ENCODE results near the gene HSPD1. TPM values are rescaled to one million over a fixed set of nuclear protein-coding genes. Genes with fewer than 3 reads are reported as not detected.

HSPD1 gene
- polyA plus RNA-seq, 1 donor (not counting 4 experiments of a cell fraction or from before 2014, with no cell fraction given) = 405 TPM

- no peaks in the 10 kb centered on the region for H3K9me3 ChIP-seq (ENCODE audit: control insufficient read depth, low read depth, low read length)
- no peak overlapping the region for H3K9ac ChIP-seq (ENCODE audit: control insufficient read depth, extremely low read depth, insufficient read depth, low read length)
- no peak overlapping the region for H3K4me3 ChIP-seq (ENCODE audit: control insufficient read depth in 2 of 3, extremely low read depth in 1 of 3, insufficient read depth in 2 of 3, low read depth in 1 of 3, low read length in 3 of 3)
- dilution Hi-C loops (cut with MboI; ENCODE audit: extremely low pct_ligation_motif_present, low sequenced_read_pairs) = no loop called here
- no peaks in the 10 kb centered on the region for H3K79me2 ChIP-seq (ENCODE audit: control insufficient read depth, insufficient read depth, low read length)
- no peak overlapping the region for H2AFZ ChIP-seq (ENCODE audit: control insufficient read depth, low read length)
- no peak for TF ChIP-seq CTCF (optimal IDR thresholded peaks at IDR 0.05 in 1 of 3, IDR thresholded peaks at IDR 0.05 in 1 of 3, conservative IDR thresholded peaks at IDR 0.05 in 1 of 3; ENCODE audit: extremely low read depth in 1 of 3, insufficient read depth in 2 of 3, low read length in 3 of 3)
- TF ChIP-seq EZH2 (IDR thresholded peaks at IDR 0.05; ENCODE audit: low read length) = no peak
- no peaks in the 10 kb centered on the region for H3K9me1 ChIP-seq (ENCODE audit: control insufficient read depth, extremely low read depth, insufficient read depth, low read length)
- H3K27ac ChIP-seq (ENCODE audit: control insufficient read depth, insufficient read depth, low read length) = no peak overlapping the region
- H3K4me1 ChIP-seq (ENCODE audit: control insufficient read depth, extremely low read depth, insufficient read depth, low read length) = no peaks in the 10 kb centered on the region
- no peaks in the 10 kb centered on the region for H3K27me3 ChIP-seq (ENCODE audit: control insufficient read depth, extremely low read depth, insufficient read depth, low read length)
- no peaks in the 10 kb centered on the region for H4K20me1 ChIP-seq (ENCODE audit: control insufficient read depth, extremely low read depth, insufficient read depth, low read length)
- DNase-seq (ENCODE audit: low read depth, low spot score) (no peak), FAIRE-seq (no peak)
- no peak overlapping the region for H3K4me2 ChIP-seq (ENCODE audit: control insufficient read depth, extremely low read depth, insufficient read depth, low read depth, low read length)
- no peaks in the 10 kb centered on the region for H3K36me3 ChIP-seq (ENCODE audit: control insufficient read depth in 2 of 2, extremely low read depth in 1 of 2, insufficient read depth in 2 of 2, low read length in 2 of 2)
Observed at GRCh38 chr2:197446844-197447243, 52.8 kb downstream of the HSPD1 start.

- no peaks in the 10 kb centered on the region for H3K79me2 ChIP-seq (ENCODE audit: control insufficient read depth, insufficient read depth, low read length)
- H3K4me1 ChIP-seq (ENCODE audit: control insufficient read depth, extremely low read depth, insufficient read depth, low read length) = no peaks in the 10 kb centered on the region
- H3K9ac ChIP-seq (ENCODE audit: control insufficient read depth, extremely low read depth, insufficient read depth, low read length) = no peak overlapping the region
- no peaks in the 10 kb centered on the region for H3K27me3 ChIP-seq (ENCODE audit: control insufficient read depth, extremely low read depth, insufficient read depth, low read length)
- dilution Hi-C loops (cut with MboI; ENCODE audit: extremely low pct_ligation_motif_present, low sequenced_read_pairs) = no loop called here
- H3K9me1 ChIP-seq (ENCODE audit: control insufficient read depth, extremely low read depth, insufficient read depth, low read length) = no peaks in the 10 kb centered on the region
- no peaks in the 10 kb centered on the region for H3K36me3 ChIP-seq (ENCODE audit: control insufficient read depth in 2 of 2, extremely low read depth in 1 of 2, insufficient read depth in 2 of 2, low read length in 2 of 2)
- no peak overlapping the region for H3K4me2 ChIP-seq (ENCODE audit: control insufficient read depth, extremely low read depth, insufficient read depth, low read depth, low read length)
- H4K20me1 ChIP-seq (ENCODE audit: control insufficient read depth, extremely low read depth, insufficient read depth, low read length) = no peaks in the 10 kb centered on the region
- H2AFZ ChIP-seq (ENCODE audit: control insufficient read depth, low read length) = no peak overlapping the region
- H3K4me3 ChIP-seq (ENCODE audit: control insufficient read depth in 2 of 3, extremely low read depth in 1 of 3, insufficient read depth in 2 of 3, low read depth in 1 of 3, low read length in 3 of 3) = no peak overlapping the region
- H3K9me3 ChIP-seq (ENCODE audit: control insufficient read depth, low read depth, low read length) = no peaks in the 10 kb centered on the region
- H3K27ac ChIP-seq (ENCODE audit: control insufficient read depth, insufficient read depth, low read length) = no peak overlapping the region
- DNase-seq (ENCODE audit: low read depth, low spot score) (no peak), FAIRE-seq (no peak)
- no peak for TF ChIP-seq CTCF (optimal IDR thresholded peaks at IDR 0.05 in 1 of 3, IDR thresholded peaks at IDR 0.05 in 1 of 3, conservative IDR thresholded peaks at IDR 0.05 in 1 of 3; ENCODE audit: extremely low read depth in 1 of 3, insufficient read depth in 2 of 3, low read length in 3 of 3)
- TF ChIP-seq EZH2 (IDR thresholded peaks at IDR 0.05; ENCODE audit: low read length) = no peak
Observed at GRCh38 chr2:197445746-197446145, 53.9 kb downstream of the HSPD1 start.
